HG03045 (cell line): ENCODE results near the gene DAD1.
"Not testable (repeated sequence)": the region's sequence is repeated elsewhere in the genome, so short reads cannot be mapped to it uniquely, and the experiment has no call there.

Source experiments
- ATAC-seq: cut with Tn5 transposase; IDR thresholded peaks from one replicate; pipeline ENCODE4 v1.9.1; 2021; ENCODE audit warnings: mild to moderate bottlenecking, moderate library complexity; ENCODE audit not compliant: unreplicated experiment

The DAD1 gene

GRCh38 chr14:22599349-22599748 lies 10.3 kb upstream of the DAD1 start:
- no peak for ATAC-seq

- peak; percentile 45 for ATAC-seq
Observed at GRCh38 chr14:22598896-22599244, 9.8 kb upstream of the DAD1 start.

- ATAC-seq, result peak; percentile 86
Observed at GRCh38 chr14:22598099-22598895, 9.3 kb upstream of the DAD1 start, which contains the start of gene ABHD4. ABHD4 (plus strand) TSS chr14:22598300; CDS start chr14:22598307, 7 bp downstream.

GRCh38 chr14:22597771-22598098 lies 8.7 kb upstream of the DAD1 start:
- peak; percentile 27 for ATAC-seq

DNA sequence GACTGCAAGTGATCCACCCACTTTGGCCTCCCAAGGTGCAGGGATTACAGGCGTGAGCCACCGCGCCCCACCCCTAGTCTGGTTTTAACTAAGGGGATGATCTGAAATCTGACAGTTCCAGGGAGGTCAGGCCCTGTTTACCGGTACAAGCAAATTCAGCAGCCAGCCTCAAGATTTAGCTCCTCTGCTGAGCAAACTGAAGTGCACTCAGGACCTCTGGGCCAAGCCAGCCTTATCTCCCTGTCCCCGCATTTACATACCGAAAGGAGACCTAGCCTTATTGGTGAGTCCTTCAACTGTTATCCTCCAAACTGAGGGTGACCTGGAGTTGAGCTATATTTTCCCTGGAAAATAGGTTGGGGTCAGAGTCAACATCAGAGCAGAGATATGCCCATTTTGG lies 8.2 kb upstream of the DAD1 start:
- ATAC-seq, result no peak

- ATAC-seq, result no peak
Observed at GRCh38 chr14:22596354-22596879, 7.4 kb upstream of the DAD1 start.

DNA sequence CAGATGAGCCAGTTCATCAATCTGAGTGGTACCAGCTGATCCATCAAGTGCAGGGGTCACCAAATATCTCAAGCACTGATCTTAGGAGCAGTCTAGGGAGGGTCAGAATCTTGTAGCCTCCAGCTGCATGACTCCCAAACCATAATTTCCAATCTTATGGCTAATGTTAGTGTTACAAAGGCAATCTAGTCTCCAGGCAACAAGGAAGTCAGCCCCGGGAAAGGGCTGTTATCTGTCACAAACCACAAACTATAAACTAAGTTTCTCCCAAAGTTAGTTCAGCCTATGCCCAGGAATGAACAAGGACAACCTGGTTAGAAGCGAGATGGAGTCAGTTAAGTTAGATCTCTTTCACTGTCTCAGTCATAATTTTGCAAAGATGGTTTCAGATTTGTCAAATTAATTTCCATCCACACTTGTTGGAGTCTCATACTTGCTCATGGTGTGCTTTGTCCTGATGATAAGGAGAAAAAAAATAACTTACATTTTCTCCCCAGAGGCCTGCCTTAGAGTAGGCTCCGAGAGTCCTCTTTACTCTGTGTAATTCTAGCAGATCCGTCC lies 5.2 kb upstream of the DAD1 start:
- no peak for ATAC-seq

- no peak for ATAC-seq
Observed at GRCh38 chr14:22593601-22594000, 4.6 kb upstream of the DAD1 start.

- no peak for ATAC-seq
Observed at GRCh38 chr14:22593189-22593588, 4.2 kb upstream of the DAD1 start.

GRCh38 chr14:22588526-22589095 lies 413 bp downstream of the DAD1 start:
- ATAC-seq, result no peak

DNA sequence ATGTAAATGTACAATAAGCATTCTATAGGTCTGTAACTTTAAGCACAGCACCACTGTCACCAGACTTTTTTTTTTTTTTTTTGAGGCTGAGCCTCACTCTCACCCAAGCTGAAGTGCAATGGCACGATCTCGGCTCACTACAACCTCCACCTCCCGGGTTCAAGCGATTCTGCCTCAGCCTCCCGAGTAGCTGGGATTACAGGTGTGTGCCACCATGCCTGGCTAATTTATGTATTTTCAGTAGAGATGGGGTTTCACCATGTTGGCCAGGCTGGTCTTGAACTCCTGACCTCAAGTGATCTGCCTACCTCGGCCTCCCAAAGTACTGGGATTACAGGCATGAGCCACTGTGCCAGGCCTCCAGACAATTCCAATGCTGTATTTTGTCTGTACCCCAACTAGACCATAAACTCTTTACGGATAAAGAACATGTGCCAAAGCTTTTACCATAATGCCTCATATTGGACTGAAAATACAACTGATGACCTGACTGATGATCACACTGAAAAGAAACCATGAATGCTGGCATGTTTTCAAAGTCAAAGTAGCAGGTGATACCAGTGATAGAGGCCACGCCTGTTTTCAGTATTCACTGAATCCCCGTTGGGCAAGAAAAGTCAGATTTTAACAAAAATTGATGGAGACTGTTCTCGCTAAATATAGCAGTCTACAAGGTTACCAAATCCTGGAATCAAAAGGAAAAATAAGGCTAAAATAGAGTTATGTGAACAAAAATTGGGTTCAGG lies 1.2 kb downstream of the DAD1 start:
- ATAC-seq, result not testable (repeated sequence)

- ATAC-seq, result no peak
Observed at GRCh38 chr14:22587247-22587646, 1.8 kb downstream of the DAD1 start.

GRCh38 chr14:22583994-22584393 lies 5.0 kb downstream of the DAD1 start:
- ATAC-seq, result no peak

GRCh38 chr14:22580625-22581024 lies 8.4 kb downstream of the DAD1 start:
- no peak for ATAC-seq

DNA sequence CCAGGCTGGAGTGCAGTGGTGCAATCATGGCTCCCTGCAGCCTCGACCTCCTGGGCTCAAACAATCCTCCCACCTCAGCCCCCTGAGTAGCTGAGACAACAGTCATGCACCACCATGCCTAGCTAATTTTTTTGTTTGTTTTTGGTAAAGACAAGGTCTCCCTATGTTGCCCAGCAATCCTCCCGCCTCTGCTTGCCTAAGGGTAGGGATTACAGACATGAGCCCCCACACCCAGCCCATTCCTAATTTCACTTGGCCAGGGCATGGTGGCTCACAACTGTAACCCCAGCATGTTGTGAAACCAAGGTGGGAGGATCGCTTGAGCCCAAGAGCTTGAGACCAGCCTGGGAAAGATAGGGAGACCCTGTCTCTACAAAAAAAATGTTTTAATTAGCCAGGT lies 9.1 kb downstream of the DAD1 start:
- ATAC-seq, result no peak

DNA sequence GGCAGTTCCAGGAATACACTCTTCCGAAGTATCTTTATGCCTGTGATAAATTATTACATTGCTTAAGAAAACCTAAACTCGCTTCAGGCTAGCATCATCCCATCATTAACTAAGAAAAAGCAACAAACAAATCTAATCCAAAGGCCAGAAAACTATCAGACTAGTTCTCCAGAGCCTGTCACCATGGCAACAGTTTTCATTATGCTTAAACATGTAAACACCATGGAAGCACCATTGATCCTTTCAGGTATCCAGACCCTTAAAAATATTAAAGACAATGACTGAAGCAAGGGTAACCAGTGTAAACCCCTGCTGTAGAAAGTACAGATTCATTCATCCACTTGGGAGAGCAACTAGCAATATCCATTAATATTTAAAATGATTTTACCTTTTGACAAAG lies 9.8 kb downstream of the DAD1 start:
- no peak for ATAC-seq

- no peak for ATAC-seq
Observed at GRCh38 chr14:22577334-22577908, 11.6 kb downstream of the DAD1 start.

- ATAC-seq, result no peak
Observed at GRCh38 chr14:22573804-22574203, 15.2 kb downstream of the DAD1 start.

DNA sequence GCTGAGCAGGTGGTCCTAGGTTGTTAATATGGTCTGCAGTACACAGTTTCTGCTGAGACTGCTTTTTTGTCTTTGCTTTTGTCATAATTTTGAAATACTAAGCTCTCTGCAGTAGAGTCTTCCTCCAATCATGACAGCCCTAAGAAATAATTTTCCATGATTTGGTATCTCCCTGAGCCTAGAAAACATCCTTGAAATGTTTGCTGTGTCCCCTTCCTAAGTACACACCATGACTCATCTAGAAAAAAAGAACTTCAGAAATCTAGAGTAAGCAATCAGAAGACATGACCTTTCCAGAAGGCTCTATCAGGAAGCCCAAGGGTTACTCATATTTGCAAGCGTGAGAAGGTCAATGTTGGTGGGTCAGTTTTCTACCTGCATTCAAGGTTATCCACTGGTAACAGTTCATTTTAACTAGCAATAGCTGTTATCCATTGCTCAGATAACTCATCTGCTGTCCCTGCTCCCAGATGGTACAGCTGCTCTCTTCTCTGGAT lies 16.4 kb downstream of the DAD1 start:
- no peak for ATAC-seq

DNA sequence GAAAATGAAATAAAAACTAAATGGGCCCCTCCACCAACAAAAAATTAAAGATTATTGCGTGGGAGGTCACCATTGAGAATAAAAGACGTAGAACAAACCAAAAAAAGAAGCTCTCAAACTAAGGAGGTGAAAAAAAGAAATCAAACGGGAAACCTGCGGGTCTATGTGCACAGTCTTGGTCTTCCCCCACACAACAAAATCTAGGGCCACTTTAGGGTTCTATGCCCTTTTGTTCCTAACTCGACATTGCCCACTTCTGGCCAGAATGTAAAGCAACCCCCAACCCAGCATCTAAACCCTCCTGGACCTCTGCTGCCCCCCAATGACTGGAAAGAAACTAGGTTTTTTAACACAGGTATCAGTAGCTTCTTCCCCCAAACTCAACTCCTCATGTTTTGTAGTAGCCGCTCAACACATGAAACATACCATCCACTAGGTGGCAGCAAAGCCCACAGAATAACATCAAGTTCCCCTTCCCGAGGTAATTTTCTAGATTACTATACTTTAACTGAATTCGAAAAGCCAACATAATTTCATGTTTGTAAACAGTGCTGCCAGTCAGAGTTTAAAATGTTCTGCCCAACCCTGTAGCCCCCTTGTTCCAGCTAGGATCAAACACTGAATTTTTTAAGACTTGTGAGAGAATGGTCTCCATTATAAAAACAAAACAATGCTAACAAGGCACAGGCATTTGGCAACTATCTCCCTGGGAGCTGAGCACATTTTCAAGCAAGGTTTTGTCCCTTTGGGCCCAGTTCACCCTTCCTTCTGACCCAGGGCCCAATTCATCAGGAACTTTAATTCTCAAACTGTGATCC lies 18.7 kb downstream of the DAD1 start:
- ATAC-seq, result peak; percentile 58
